K562 (cell line): ENCODE data around the gene OR2B2. TPM values are rescaled to one million over a fixed set of nuclear protein-coding genes. Genes with fewer than 3 reads are reported as not detected.

Experiments used
- ATF3 ChIP-seq, 2 experiments: fragments of 450-650 bp in 1 of 2; sonication (generic) in 1 of 2; formaldehyde crosslinking in 1 of 2; IDR thresholded peaks in 1 of 2; conservative IDR thresholded peaks in 1 of 2; 2 replicates each; pipeline versions ENCODE4 v1.6.1 to v1.8.1; 2016 to 2023; ENCODE audit warnings: mild to moderate bottlenecking in 2 of 2, moderate library complexity in 2 of 2, inconsistent platforms in 1 of 2, missing genetic modification reagents in 1 of 2
- E2F4 ChIP-seq: sonication (generic); formaldehyde crosslinking; IDR thresholded peaks from 2 replicates; pipeline ENCODE4 v1.8.0; 2022; ENCODE audit warnings: mild to moderate bottlenecking, low read depth, missing genetic modification reagents
- FOS ChIP-seq: IDR thresholded peaks from 3 replicates; pipeline ENCODE4 v1.6.1; 2011; ENCODE audit not compliant: insufficient read length; ENCODE audit errors: extremely low read depth
- FOXK1 ChIP-seq: sonication (generic); formaldehyde crosslinking; IDR thresholded peaks from 2 replicates; pipeline ENCODE4 v1.8.0; 2022; ENCODE audit warnings: missing genetic modification reagents, mild to moderate bottlenecking, borderline replicate concordance
- GABPB1 ChIP-seq: sonication (generic); formaldehyde crosslinking; IDR thresholded peaks from 2 replicates; pipeline ENCODE4 v1.8.0; 2022; ENCODE audit warnings: mild to moderate bottlenecking, missing genetic modification reagents
- IRF9 ChIP-seq: fragments of 450-650 bp; IDR thresholded peaks from 2 replicates; pipeline ENCODE4 v1.6.1; 2016; ENCODE audit warnings: missing biosample characterization, missing genetic modification characterization
- MLLT1 ChIP-seq, 2 experiments: fragments of 450-650 bp; IDR thresholded peaks; 2 replicates each; pipeline ENCODE4 v1.6.1; 2016
- SIN3A ChIP-seq, 2 experiments: fragments of 150-350 bp in 1 of 2; IDR thresholded peaks; 2 replicates each; pipeline ENCODE4 v1.6.1; 2011 to 2016; ENCODE audit warnings: borderline replicate concordance in 2 of 2, low read depth in 2 of 2, low read length in 2 of 2, mild to moderate bottlenecking in 2 of 2, moderate library complexity in 2 of 2; ENCODE audit not compliant: control insufficient read depth in 1 of 2
- ZNF165 ChIP-seq: fragments of 250-450 bp; sonication (Bioruptor Pico); IDR thresholded peaks from 2 replicates; pipeline ENCODE4 v1.4.0; 2020; ENCODE audit warnings: borderline replicate concordance
- polyA plus RNA-seq, 8 experiments: library from polyadenylated mRNA; depleted of rRNA in 4 of 8; stranded (reverse) in 5 of 8; unstranded in 3 of 8; fragments of >200 nt; fragmentation: Nextera tagmentation in 2 of 8; fragmentation: Illumina TruSeq in 1 of 8; extraction: Ambion mirVana in 2 of 8; extraction: Trizol in 1 of 8; gene quantifications; 2 replicates each; pipeline versions ENCODE4 v1.2.1 to v1.2.3, GENCODE V29; 2011 to 2014; ENCODE audit warnings: inconsistent platforms in 1 of 8, missing spikeins in 1 of 8
- total RNA-seq, 7 experiments: library from RNA; depleted of rRNA in 6 of 7; stranded (reverse); fragments of >200 nt in 6 of 7; fragmentation: Illumina TruSeq in 2 of 7; extraction: Trizol in 2 of 7; gene quantifications; 2 replicates each; pipeline versions ENCODE4 v1.2.1 to v1.2.3, GENCODE V29; 2011 to 2021; ENCODE audit warnings: low replicate concordance in 1 of 7

Gene OR2B2
- total and polyA plus RNA-seq, 9 of the 15 experiments (the other 6 are each of a cell fraction or from before 2014, with no cell fraction given) = 0.24 TPM; not detected in 8

- TF ChIP-seq ATF3 (IDR thresholded peaks at IDR 0.05) (peak; percentile 14; the same call in 1 of the 2 replicates), ATF3 (CRISPR knock-in tag; conservative IDR thresholded peaks at IDR 0.05) (no peak), IRF9 (tag) (0 out of 2 replicates have a peak, but pooled peaks have one; percentile 28), E2F4 (CRISPR knock-in tag) (peak; percentile 97), FOS (peak; percentile 92), SIN3A (IDR thresholded peaks at IDR 0.05; ENCODE audit: borderline replicate concordance in 2 of 2, control insufficient read depth in 1 of 2, low read depth in 2 of 2, low read length in 2 of 2) (peak; percentile 65 to 67; a peak in 2 of 4 replicates), FOXK1 (CRISPR knock-in tag) (peak; percentile 77; the same call in 1 of the 2 replicates), MLLT1 (IDR thresholded peaks at IDR 0.05) (peak; percentile 79 to 94), GABPB1 (CRISPR knock-in tag) (peak; percentile 12; the same call in 1 of the 2 replicates), ZNF165 (CRISPR knock-in tag) (no peak)
Observed at GRCh38 chr6:27893836-27894807, 18.1 kb downstream of the OR2B2 start (continued).
